Endothelial cell of umbilical vein (primary cell): ENCODE results near the gene DBNDD2. TPM values are rescaled to one million over a fixed set of nuclear protein-coding genes. Genes with fewer than 3 reads are reported as not detected.

Source experiments
- BruUV-seq: library from RNA; stranded (reverse); fragments of 400-500 nt; replicated peaks from 2 replicates; lab custom pipeline; 2021; lab: Mats Ljungman, UMichigan
- CTCF ChIA-PET: fragments of 300-600, 350-600 bp; sonication (Branson Sonifier 250); formaldehyde crosslinking; loops from one replicate; lab custom pipeline; 2021; ENCODE audit warnings: antibody characterized with exemption, inconsistent platforms; lab: Charles Lee
- POLR2A ChIA-PET: fragments of 300-600, 350-600 bp; sonication (Branson Sonifier 250); formaldehyde crosslinking; loops from one replicate; lab custom pipeline; 2021; ENCODE audit warnings: antibody characterized with exemption, inconsistent platforms; lab: Charles Lee
- DNase-seq: peaks from one replicate; pipeline ENCODE4 v3.0.0-alpha.2; 2011; ENCODE audit warnings: low read depth, low spot score
- FAIRE-seq: peaks from 2 replicates; lab custom pipeline; 2011; peaks lifted over from hg19 to GRCh38; lab: Jason Lieb, UNC
- H2AFZ ChIP-seq: 2 replicates; pipeline ENCODE4 v1.6.0; 2012; ENCODE audit warnings: low read depth, low read length, control low read depth, inconsistent platforms
- H3K27ac ChIP-seq: 2 replicates; pipeline ENCODE4 v1.5.1; 2011; ENCODE audit warnings: low read depth, mild to moderate bottlenecking, control low read depth, low read length, moderate library complexity; ENCODE audit not compliant: insufficient read depth
- H3K27me3 ChIP-seq, 2 experiments: 2 replicates each; pipeline versions ENCODE4 v1.6.0 to v1.6.1; 2011; ENCODE audit warnings: low read length in 2 of 2, mixed read lengths in 1 of 2; ENCODE audit not compliant: control insufficient read depth in 2 of 2, insufficient read depth in 2 of 2
- H3K36me3 ChIP-seq, 2 experiments: 2 replicates in 1 of 2; 3 replicates in 1 of 2; pipeline ENCODE4 v1.5.1; 2011; ENCODE audit warnings: low read length in 2 of 2, mild to moderate bottlenecking in 1 of 2, moderate library complexity in 1 of 2; ENCODE audit not compliant: control insufficient read depth in 2 of 2, insufficient read depth in 2 of 2; ENCODE audit errors: extremely low read depth in 1 of 2
- H3K4me1 ChIP-seq: 3 replicates; pipeline ENCODE4 v1.5.1; 2011; ENCODE audit warnings: mild to moderate bottlenecking, low read length; ENCODE audit not compliant: control insufficient read depth, insufficient read depth; ENCODE audit errors: extremely low read depth
- H3K4me2 ChIP-seq: 2 replicates; pipeline ENCODE4 v1.6.1; 2011; ENCODE audit warnings: low read length, control low read depth, mixed read lengths; ENCODE audit not compliant: insufficient read depth
- H3K4me3 ChIP-seq, 3 experiments: fragments of 200-600 bp in 1 of 3; sonication (generic), shearing (Covaris generic) in 1 of 3; replicated peaks in 1 of 3; 2 replicates each; pipeline ENCODE4 v1.5.1; 2011 to 2016; ENCODE audit warnings: control low read depth in 3 of 3, low read length in 3 of 3, mild to moderate bottlenecking in 2 of 3, inconsistent platforms in 1 of 3, low read depth in 1 of 3, moderate library complexity in 1 of 3; ENCODE audit not compliant: insufficient read depth in 1 of 3
- H3K79me2 ChIP-seq: 2 replicates; pipeline ENCODE4 v1.6.0; 2012; ENCODE audit warnings: low read length, inconsistent platforms; ENCODE audit not compliant: control insufficient read depth, insufficient read depth
- H3K9ac ChIP-seq: replicated peaks from 2 replicates; pipeline ENCODE3; 2011; ENCODE audit warnings: low read length, control low read depth; ENCODE audit not compliant: insufficient read depth; ENCODE audit errors: extremely low read depth
- H3K9me1 ChIP-seq: replicated peaks from 3 replicates; pipeline ENCODE4 v1.6.0; 2011; ENCODE audit warnings: mild to moderate bottlenecking, low read length; ENCODE audit not compliant: control insufficient read depth, insufficient read depth; ENCODE audit errors: extremely low read depth
- H3K9me3 ChIP-seq: replicated peaks from 2 replicates; pipeline ENCODE4 v1.5.1; 2012; ENCODE audit warnings: low read length, inconsistent platforms; ENCODE audit not compliant: control insufficient read depth, insufficient read depth
- H4K20me1 ChIP-seq: replicated peaks from 2 replicates; pipeline ENCODE3; 2011; ENCODE audit warnings: mild to moderate bottlenecking, low read length; ENCODE audit not compliant: control insufficient read depth, insufficient read depth; ENCODE audit errors: extremely low read depth
- CTCF ChIP-seq, 2 donors: IDR thresholded peaks; 1 replicate in 1 of 2; 2 replicates in 1 of 2; pipeline ENCODE4 v1.5.1; 2011; ENCODE audit warnings: low read length in 2 of 2, mild to moderate bottlenecking in 2 of 2, moderate library complexity in 2 of 2, control low read depth in 1 of 2, inconsistent platforms in 1 of 2, low read depth in 1 of 2; ENCODE audit not compliant: insufficient read depth in 1 of 2; ENCODE audit errors: extremely low read depth in 1 of 2
- EZH2 ChIP-seq: IDR thresholded peaks from 2 replicates; pipeline ENCODE4 v1.6.1; 2012; ENCODE audit warnings: borderline replicate concordance, low read depth, mild to moderate bottlenecking, moderate library complexity, low read length, inconsistent platforms; ENCODE audit not compliant: severe bottlenecking
- FOS ChIP-seq: IDR thresholded peaks from 2 replicates; pipeline ENCODE4 v1.6.1; 2011; ENCODE audit warnings: mild to moderate bottlenecking, low read length, moderate library complexity, borderline replicate concordance; ENCODE audit not compliant: insufficient read depth
- GATA2 ChIP-seq: IDR thresholded peaks from 2 replicates; pipeline ENCODE4 v1.7.0; 2011; ENCODE audit warnings: low read depth, mild to moderate bottlenecking, moderate library complexity, mixed read lengths, low read length; ENCODE audit not compliant: insufficient read length, insufficient read depth
- JUN ChIP-seq: IDR thresholded peaks from 2 replicates; pipeline ENCODE4 v1.6.1; 2011; ENCODE audit warnings: borderline replicate concordance, low read depth; ENCODE audit not compliant: insufficient read length, insufficient read depth
- MYC ChIP-seq: IDR thresholded peaks from one replicate; pipeline ENCODE4 v1.6.1; 2011; ENCODE audit warnings: mild to moderate bottlenecking, low read depth, low read length
- POLR2A ChIP-seq: IDR thresholded peaks from 2 replicates; pipeline ENCODE4 v1.6.1; 2012; ENCODE audit warnings: low read depth, mild to moderate bottlenecking, control low read depth, low read length
- POLR2AphosphoS5 ChIP-seq: IDR thresholded peaks from 2 replicates; pipeline ENCODE4 v1.6.1; 2012; ENCODE audit warnings: low read depth, mild to moderate bottlenecking, control low read depth, low read length, moderate library complexity; ENCODE audit not compliant: insufficient read depth
- dilution Hi-C: fragments of 300-500 bp; cut with MboI; formaldehyde crosslinking; loops from one replicate; pipeline ENCODE4 v1.15.0; 2019; ENCODE audit warnings: low sequenced_read_pairs; ENCODE audit not compliant: extremely low pct_ligation_motif_present
- intact Hi-C: fragments of 100-400 bp; cut with micrococcal nuclease; formaldehyde crosslinking; loops from one replicate; pipeline ENCODE4 v1.10.0; 2022
- polyA plus RNA-seq, 4 experiments: library from polyadenylated mRNA; depleted of rRNA in 3 of 4; stranded (reverse) in 3 of 4; unstranded in 1 of 4; fragments of >200 nt; gene quantifications; 2 replicates each; pipeline versions ENCODE4 v1.2.1 to v1.2.3, GENCODE V29; 2011 to 2012; ENCODE audit warnings: missing spikeins in 1 of 4
- total RNA-seq: library from RNA; stranded (reverse); gene quantifications from 2 replicates; pipeline ENCODE4 v1.2.3, GENCODE V29; 2021
- TF ChIP-seq, protein P1 (sequence below): IDR thresholded peaks from 2 replicates; pipeline ENCODE4 v1.6.1; 2011; ENCODE audit not compliant: insufficient read depth, insufficient read length

Gene DBNDD2
- total and polyA plus RNA-seq, 2 donors (not counting 3 experiments of a cell fraction or from before 2014, with no cell fraction given), result 15.6 to 27.9 TPM

GRCh38 chr20:45413479-45413878 is 5.4 kb downstream of the DBNDD2 start:
- no peaks in the 10 kb centered on the region for H3K9me1 ChIP-seq
- no peak overlapping the region for H3K27ac ChIP-seq
- H3K4me3 ChIP-seq, result no peak overlapping the region
- dilution Hi-C loops, result no loop called here
- DNase-seq (no peak), FAIRE-seq (no peak)
- no peaks in the 10 kb centered on the region for H4K20me1 ChIP-seq
- ChIA-PET CTCF (interaction anchor here (0.6 to 3.6 kb wide), 6 partner anchors 24 to 123 kb away, joined by 3 to 15 read pairs (median 4); partner anchors contain the start of gene SYS1), POLR2A (no interaction called here)
- no peak overlapping the region for H3K4me2 ChIP-seq
- intact Hi-C loops, result no loop called here
- no peak for TF ChIP-seq MYC
- TF ChIP-seq EZH2, result no peak
- TF ChIP-seq, protein P1, sequence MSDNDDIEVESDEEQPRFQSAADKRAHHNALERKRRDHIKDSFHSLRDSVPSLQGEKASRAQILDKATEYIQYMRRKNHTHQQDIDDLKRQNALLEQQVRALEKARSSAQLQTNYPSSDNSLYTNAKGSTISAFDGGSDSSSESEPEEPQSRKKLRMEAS, result no peak
- TF ChIP-seq FOS, result no peak
- TF ChIP-seq GATA2, result no peak
- no peak for TF ChIP-seq POLR2A
- TF ChIP-seq POLR2AphosphoS5, result no peak
- TF ChIP-seq JUN, result no peak
- TF ChIP-seq CTCF (IDR thresholded peaks at IDR 0.05; ENCODE audit: extremely low read depth in 1 of 2, insufficient read depth in 1 of 2, low read depth in 1 of 2, low read length in 2 of 2), result no peak
- no peaks in the 10 kb centered on the region for H3K27me3 ChIP-seq
- no peak overlapping the region for H2AFZ ChIP-seq
- no TSS peak for BruUV-seq
- H3K9ac ChIP-seq, result no peak overlapping the region
- H3K36me3 ChIP-seq, result peaks cover 0 to 3% of the 10 kb centered on the region in 2 experiments
- no peaks in the 10 kb centered on the region for H3K9me3 ChIP-seq
- peaks cover 14% of the 10 kb centered on the region for H3K4me1 ChIP-seq
- peaks cover 20% of the 10 kb centered on the region for H3K79me2 ChIP-seq
